OCI-LY7 (cell line): Measurements from ENCODE around the gene RAB8A.

Experiments
- CTCF ChIP-seq: fragments of 200-600 bp; sonication (generic); conservative IDR thresholded peaks from 2 replicates; pipeline ENCODE4 v1.5.1; 2014; ENCODE audit warnings: mild to moderate bottlenecking, antibody characterized with exemption, low read length, moderate library complexity, mixed read lengths
- EZH2phosphoT487 ChIP-seq: fragments of 200-600 bp; sonication (generic); IDR thresholded peaks from 2 replicates; pipeline ENCODE4 v1.6.1; 2018; ENCODE audit warnings: low read depth, borderline replicate concordance, mild to moderate bottlenecking, mixed run types, antibody characterized with exemption, low read length, moderate library complexity, mixed read lengths

GRCh38 chr19:16117594-16118033 is 5.9 kb downstream of the RAB8A start:
- TF ChIP-seq EZH2phosphoT487: no peak
- TF ChIP-seq CTCF: peak; percentile 78
